HG03521 (cell line): ENCODE measurements around the gene TYMS.
A peak's percentile ranks its signal among the peaks of the same experiment; 100 is the strongest.

Source experiments
- ATAC-seq: cut with Tn5 transposase; IDR thresholded peaks from one replicate; pipeline ENCODE4 v1.9.1; 2021; ENCODE audit warnings: mild to moderate bottlenecking, moderate library complexity; ENCODE audit not compliant: unreplicated experiment

The TYMS gene

GRCh38 chr18:657311-658000 is at the start of gene TYMS:
TSS of gene TYMS (plus strand) at chr18:657653. CDS start at chr18:657743, 90 bp downstream.
- peak; percentile 47 for ATAC-seq

GRCh38 chr18:607930-608329 is 49.5 kb upstream of the TYMS start:
- no peak for ATAC-seq

- no peak for ATAC-seq
These were observed 47.1 kb upstream of the TYMS start for GRCh38 chr18:610214-610928.

- no peak for ATAC-seq
These were observed 45.3 kb upstream of the TYMS start for GRCh38 chr18:612156-612555.

GRCh38 chr18:614193-614592 is 43.3 kb upstream of the TYMS start:
- no peak for ATAC-seq

GRCh38 chr18:615092-615521 is 42.3 kb upstream of the TYMS start:
- no peak for ATAC-seq

- ATAC-seq, result no peak
These were observed 41.7 kb upstream of the TYMS start for GRCh38 chr18:615773-616172.

- ATAC-seq, result no peak
These were observed 41.0 kb upstream of the TYMS start for GRCh38 chr18:616380-616995.

GRCh38 chr18:617970-618504 is 39.4 kb upstream of the TYMS start:
- no peak for ATAC-seq

- ATAC-seq, result no peak
These were observed 38.8 kb upstream of the TYMS start for GRCh38 chr18:618618-619017.

GRCh38 chr18:621291-622043 is 36.0 kb upstream of the TYMS start:
- ATAC-seq, result no peak

GRCh38 chr18:622289-622688 is 35.2 kb upstream of the TYMS start:
- no peak for ATAC-seq

GRCh38 chr18:623761-624620 is 33.5 kb upstream of the TYMS start:
- ATAC-seq, result peak; percentile 58

- ATAC-seq, result no peak
These were observed 30.2 kb upstream of the TYMS start for GRCh38 chr18:627231-627630.

- no peak for ATAC-seq
These were observed 27.9 kb upstream of the TYMS start for GRCh38 chr18:629269-630150.

- ATAC-seq, result no peak
These were observed 25.9 kb upstream of the TYMS start for GRCh38 chr18:631560-631959.

- ATAC-seq, result no peak
These were observed 22.9 kb upstream of the TYMS start for GRCh38 chr18:634551-635045.

- ATAC-seq, result no peak
These were observed 22.3 kb upstream of the TYMS start for GRCh38 chr18:635171-635570.

- no peak for ATAC-seq
These were observed 16.2 kb upstream of the TYMS start for GRCh38 chr18:641224-641623.
